ENCODE measurements around the gene ZDHHC14. TPM values are rescaled to one million over a fixed set of nuclear protein-coding genes. Genes with fewer than 3 reads are reported as not detected.

Gene ZDHHC14
- total RNA-seq, 1 donor from 2014 or later: 14.4 TPM

- Mint-ChIP-seq H3K36me3 (ENCODE audit: low read depth) (peaks cover 12% of the 10 kb centered on the region), H3K4me1 (ENCODE audit: low read depth) (peaks cover 46% of the 10 kb centered on the region), H3K4me3 (no peak overlapping the region), H3K27me3 (ENCODE audit: insufficient read depth) (no peaks in the 10 kb centered on the region), H3K9me3 (peaks cover 4% of the 10 kb centered on the region), H3K27ac (peak overlapping the region; percentile 11)
- DNase-seq (ENCODE audit: low spot score): no peak
- intact Hi-C loops (cut with micrococcal nuclease): no loop called here
Observed at GRCh38 chr6:157487110-157487773, 106.3 kb downstream of the ZDHHC14 start.

GRCh38 chr6:157488058-157488457 lies 107.1 kb downstream of the ZDHHC14 start:
- peaks cover 4% of the 10 kb centered on the region for H3K9me3 Mint-ChIP-seq
- H3K4me1 Mint-ChIP-seq (ENCODE audit: low read depth): peaks cover 49% of the 10 kb centered on the region
- H3K27ac Mint-ChIP-seq: no peak overlapping the region
- H3K36me3 Mint-ChIP-seq (ENCODE audit: low read depth): peaks cover 16% of the 10 kb centered on the region
- intact Hi-C loops (cut with micrococcal nuclease): no loop called here
- H3K4me3 Mint-ChIP-seq: no peak overlapping the region
- peaks cover 5% of the 10 kb centered on the region for H3K27me3 Mint-ChIP-seq (ENCODE audit: insufficient read depth)
- no peak for DNase-seq (ENCODE audit: low spot score)

- intact Hi-C loops (cut with micrococcal nuclease): no loop called here
- Mint-ChIP-seq H3K27ac (no peak overlapping the region), H3K4me3 (no peak overlapping the region), H3K9me3 (peaks cover 3% of the 10 kb centered on the region), H3K36me3 (ENCODE audit: low read depth) (peaks cover 16% of the 10 kb centered on the region), H3K27me3 (ENCODE audit: insufficient read depth) (peaks cover 5% of the 10 kb centered on the region), H3K4me1 (ENCODE audit: low read depth) (peaks cover 50% of the 10 kb centered on the region)
- no peak for DNase-seq (ENCODE audit: low spot score)
Observed at GRCh38 chr6:157488716-157489118, 107.7 kb downstream of the ZDHHC14 start.

- no peak overlapping the region for H3K4me3 Mint-ChIP-seq
- H3K36me3 Mint-ChIP-seq (ENCODE audit: low read depth): peaks cover 17% of the 10 kb centered on the region
- peaks cover 3% of the 10 kb centered on the region for H3K9me3 Mint-ChIP-seq
- H3K27ac Mint-ChIP-seq: no peak overlapping the region
- peaks cover 43% of the 10 kb centered on the region for H3K4me1 Mint-ChIP-seq (ENCODE audit: low read depth)
- no peak for DNase-seq (ENCODE audit: low spot score)
- peaks cover 5% of the 10 kb centered on the region for H3K27me3 Mint-ChIP-seq (ENCODE audit: insufficient read depth)
- intact Hi-C loops (cut with micrococcal nuclease): no loop called here
Observed at GRCh38 chr6:157490611-157491269, 109.8 kb downstream of the ZDHHC14 start.

GRCh38 chr6:157491571-157492232 lies 110.7 kb downstream of the ZDHHC14 start:
- DNase-seq (ENCODE audit: low spot score): no peak
- Mint-ChIP-seq H3K36me3 (ENCODE audit: low read depth) (peaks cover 15% of the 10 kb centered on the region), H3K4me3 (no peak overlapping the region), H3K27ac (no peak overlapping the region), H3K9me3 (peaks cover 4% of the 10 kb centered on the region), H3K27me3 (ENCODE audit: insufficient read depth) (peaks cover 5% of the 10 kb centered on the region), H3K4me1 (ENCODE audit: low read depth) (peaks cover 36% of the 10 kb centered on the region)
- intact Hi-C loops (cut with micrococcal nuclease): no loop called here

GRCh38 chr6:157492249-157492648 lies 111.3 kb downstream of the ZDHHC14 start:
- no peak for DNase-seq (ENCODE audit: low spot score)
- peaks cover 5% of the 10 kb centered on the region for H3K27me3 Mint-ChIP-seq (ENCODE audit: insufficient read depth)
- no peak overlapping the region for H3K4me3 Mint-ChIP-seq
- H3K36me3 Mint-ChIP-seq (ENCODE audit: low read depth): peaks cover 18% of the 10 kb centered on the region
- H3K9me3 Mint-ChIP-seq: peaks cover 7% of the 10 kb centered on the region
- H3K27ac Mint-ChIP-seq: no peak overlapping the region
- intact Hi-C loops (cut with micrococcal nuclease): no loop called here
- H3K4me1 Mint-ChIP-seq (ENCODE audit: low read depth): peaks cover 36% of the 10 kb centered on the region

GRCh38 chr6:157492741-157493140 lies 111.8 kb downstream of the ZDHHC14 start:
- Mint-ChIP-seq H3K27ac (no peak overlapping the region), H3K9me3 (peaks cover 7% of the 10 kb centered on the region), H3K36me3 (ENCODE audit: low read depth) (peaks cover 18% of the 10 kb centered on the region), H3K27me3 (ENCODE audit: insufficient read depth) (peaks cover 5% of the 10 kb centered on the region), H3K4me1 (ENCODE audit: low read depth) (peaks cover 37% of the 10 kb centered on the region), H3K4me3 (no peak overlapping the region)
- intact Hi-C loops (cut with micrococcal nuclease): no loop called here
- DNase-seq (ENCODE audit: low spot score): no peak

GRCh38 chr6:157493173-157493572 lies 112.2 kb downstream of the ZDHHC14 start:
- DNase-seq (ENCODE audit: low spot score): no peak
- Mint-ChIP-seq H3K9me3 (peaks cover 11% of the 10 kb centered on the region), H3K4me3 (no peak overlapping the region), H3K4me1 (ENCODE audit: low read depth) (peaks cover 39% of the 10 kb centered on the region), H3K27me3 (ENCODE audit: insufficient read depth) (peaks cover 7% of the 10 kb centered on the region), H3K27ac (no peak overlapping the region), H3K36me3 (ENCODE audit: low read depth) (peaks cover 22% of the 10 kb centered on the region)
- intact Hi-C loops (cut with micrococcal nuclease): no loop called here

- Mint-ChIP-seq H3K36me3 (ENCODE audit: low read depth) (peaks cover 25% of the 10 kb centered on the region), H3K27ac (no peak overlapping the region), H3K4me3 (no peak overlapping the region), H3K4me1 (ENCODE audit: low read depth) (peaks cover 39% of the 10 kb centered on the region), H3K9me3 (peaks cover 13% of the 10 kb centered on the region), H3K27me3 (ENCODE audit: insufficient read depth) (peaks cover 7% of the 10 kb centered on the region)
- intact Hi-C loops (cut with micrococcal nuclease): no loop called here
- DNase-seq (ENCODE audit: low spot score): no peak
Observed at GRCh38 chr6:157493576-157493975, 112.6 kb downstream of the ZDHHC14 start.

GRCh38 chr6:157494132-157494710 lies 113.2 kb downstream of the ZDHHC14 start:
- Mint-ChIP-seq H3K4me1 (ENCODE audit: low read depth) (peaks cover 39% of the 10 kb centered on the region), H3K36me3 (ENCODE audit: low read depth) (peaks cover 25% of the 10 kb centered on the region), H3K27me3 (ENCODE audit: insufficient read depth) (peaks cover 7% of the 10 kb centered on the region), H3K9me3 (peaks cover 13% of the 10 kb centered on the region), H3K4me3 (no peak overlapping the region), H3K27ac (no peak overlapping the region)
- intact Hi-C loops (cut with micrococcal nuclease): no loop called here
- DNase-seq (ENCODE audit: low spot score): no peak

- intact Hi-C loops (cut with micrococcal nuclease): loop anchor here (1.0 to 2.0 kb wide), 2 partner anchors 36 to 39 kb away; no protein-coding TSS in a partner anchor
- H3K9me3 Mint-ChIP-seq: peaks cover 24% of the 10 kb centered on the region
- H3K4me3 Mint-ChIP-seq: no peak overlapping the region
- DNase-seq (ENCODE audit: low spot score): no peak
- H3K36me3 Mint-ChIP-seq (ENCODE audit: low read depth): peaks cover 27% of the 10 kb centered on the region
- peaks cover 9% of the 10 kb centered on the region for H3K27me3 Mint-ChIP-seq (ENCODE audit: insufficient read depth)
- H3K27ac Mint-ChIP-seq: no peak overlapping the region
- peaks cover 48% of the 10 kb centered on the region for H3K4me1 Mint-ChIP-seq (ENCODE audit: low read depth)
Observed at GRCh38 chr6:157496534-157497095, 115.6 kb downstream of the ZDHHC14 start.

- peaks cover 29% of the 10 kb centered on the region for H3K36me3 Mint-ChIP-seq (ENCODE audit: low read depth)
- H3K27me3 Mint-ChIP-seq (ENCODE audit: insufficient read depth): peaks cover 7% of the 10 kb centered on the region
- no peak for DNase-seq (ENCODE audit: low spot score)
- peaks cover 28% of the 10 kb centered on the region for H3K9me3 Mint-ChIP-seq
- no peak overlapping the region for H3K27ac Mint-ChIP-seq
- intact Hi-C loops (cut with micrococcal nuclease): loop anchor here (1.0 to 2.0 kb wide), 2 partner anchors 37 to 38 kb away; no protein-coding TSS in a partner anchor
- no peak overlapping the region for H3K4me3 Mint-ChIP-seq
- H3K4me1 Mint-ChIP-seq (ENCODE audit: low read depth): peaks cover 48% of the 10 kb centered on the region
Observed at GRCh38 chr6:157497579-157497978, 116.6 kb downstream of the ZDHHC14 start.

Data from activated T-helper 1 cell treated with anti-CD3 and anti-CD28 coated beads, Interleukin-12 subunit alpha, Interleukin-12 subunit beta, Interleukin-2, Interleukin-4 antibody, amounts not matched to agents 30 ng/mL and 10 ng/mL and 1 ng/mL, durations not matched to agents 14 hours and 24 hours and 36 hours (primary cell).